HepG2 (cell line): Measurements from ENCODE around the gene DCLK1. TPM values are rescaled to one million over a fixed set of nuclear protein-coding genes. Genes with fewer than 3 reads are reported as not detected.

Experiments used
- ATAC-seq: fragments of 200-7000 bp; cut with Tn5 transposase; 3 replicates; pipeline ENCODE4 v1.9.1; 2020; ENCODE audit warnings: mild to moderate bottlenecking, moderate library complexity
- BruUV-seq: library from RNA; stranded (reverse); fragments of 400-500 nt; replicated peaks from 2 replicates; lab custom pipeline; 2021; lab: Mats Ljungman, UMichigan
- CTCF ChIA-PET: fragments of 300-600 bp; formaldehyde crosslinking; extraction: SDS; loops from one replicate; lab custom pipeline; 2021; ENCODE audit warnings: low total read pairs, inconsistent platforms, low intra/inter-chr PET ratio; lab: Yijun Ruan, JAX
- POLR2A ChIA-PET: fragments of 350-600 bp; sonication (Branson Sonifier 250); formaldehyde crosslinking; loops from one replicate; lab custom pipeline; 2020; ENCODE audit warnings: antibody characterized with exemption, inconsistent platforms; lab: Yijun Ruan, JAX
- DNase-seq: peaks from one replicate; pipeline ENCODE4 v3.0.0-alpha.2; 2015; ENCODE audit warnings: low spot score
- FAIRE-seq: peaks from 3 replicates; lab custom pipeline; 2011; peaks lifted over from hg19 to GRCh38; lab: Jason Lieb, UNC
- H2AFZ ChIP-seq: one replicate; pipeline ENCODE4 v1.6.1; 2011; ENCODE audit warnings: low read length, inconsistent platforms
- H3K27ac ChIP-seq: fragments of 300-600 bp; 3 replicates; pipeline ENCODE4 v1.8.0; 2011; ENCODE audit warnings: mixed run types, mild to moderate bottlenecking, mixed read lengths, low read length, inconsistent platforms; ENCODE audit not compliant: insufficient read depth; ENCODE audit errors: extremely low read length
- H3K27me3 ChIP-seq, 2 experiments: fragments of 200-600 bp in 1 of 2; 2 replicates in 1 of 2; 3 replicates in 1 of 2; pipeline versions ENCODE4 v1.6.0 to v1.8.0; 2011; ENCODE audit warnings: low read length in 2 of 2, mild to moderate bottlenecking in 2 of 2, moderate library complexity in 2 of 2, inconsistent platforms in 1 of 2; ENCODE audit not compliant: insufficient read depth in 2 of 2, control insufficient read depth in 1 of 2
- H3K36me3 ChIP-seq, 2 experiments: fragments of 200-600 bp in 1 of 2; replicated peaks in 1 of 2; 2 replicates in 1 of 2; 3 replicates in 1 of 2; pipeline versions ENCODE4 v1.5.1 to v1.8.0; 2011; ENCODE audit warnings: low read length in 2 of 2, inconsistent platforms in 1 of 2; ENCODE audit not compliant: insufficient read depth in 2 of 2, control insufficient read depth in 1 of 2
- H3K4me1 ChIP-seq: 2 replicates; pipeline ENCODE4 v1.5.1; 2012; ENCODE audit warnings: low read length, inconsistent platforms; ENCODE audit not compliant: insufficient read depth
- H3K4me2 ChIP-seq: 2 replicates; pipeline ENCODE4 v1.6.0; 2011; ENCODE audit warnings: low read depth, low read length, inconsistent platforms
- H3K4me3 ChIP-seq, 3 experiments: fragments of 200-600 bp in 1 of 3; sonication (generic), shearing (Covaris generic) in 1 of 3; replicated peaks in 1 of 3; 2 replicates each; pipeline ENCODE4 v1.5.1; 2011 to 2016; ENCODE audit warnings: low read length in 3 of 3, inconsistent platforms in 2 of 3, low read depth in 2 of 3, mild to moderate bottlenecking in 2 of 3, control low read depth in 1 of 3, mixed read lengths in 1 of 3; ENCODE audit not compliant: insufficient read depth in 1 of 3
- H3K79me2 ChIP-seq: one replicate; pipeline ENCODE4 v1.6.1; 2011; ENCODE audit warnings: low read length, inconsistent platforms; ENCODE audit not compliant: insufficient read depth
- H3K9ac ChIP-seq: 2 replicates; pipeline ENCODE4 v1.6.0; 2011; ENCODE audit warnings: mild to moderate bottlenecking, low read depth, low read length, inconsistent platforms; ENCODE audit not compliant: insufficient read depth
- H3K9me3 ChIP-seq: 2 replicates; pipeline ENCODE4 v1.5.1; 2012; ENCODE audit warnings: mild to moderate bottlenecking, low read length
- H4K20me1 ChIP-seq: 2 replicates; pipeline ENCODE4 v1.6.0; 2011; ENCODE audit warnings: inconsistent platforms, mild to moderate bottlenecking, low read length, moderate library complexity; ENCODE audit not compliant: insufficient read depth
- ETV5 ChIP-seq: IDR thresholded peaks from 2 replicates; pipeline ENCODE4 v1.6.1; 2018; ENCODE audit warnings: missing biosample characterization, missing genetic modification reagents, inconsistent platforms, borderline replicate concordance
- ETV6 ChIP-seq: sonication (generic); formaldehyde crosslinking; conservative IDR thresholded peaks from 2 replicates; pipeline ENCODE4 v1.4.0; 2020; ENCODE audit warnings: missing genetic modification reagents
- FIP1L1 ChIP-seq: fragments of 200-400 bp; formaldehyde crosslinking; IDR thresholded peaks from 2 replicates; pipeline ENCODE4 v1.6.1; 2018; ENCODE audit warnings: low read depth, mild to moderate bottlenecking, low read length, moderate library complexity, borderline replicate concordance; ENCODE audit not compliant: insufficient read depth
- FOSL1 ChIP-seq: sonication (generic); formaldehyde crosslinking; IDR thresholded peaks from 2 replicates; pipeline ENCODE4 v1.9.0; 2021; ENCODE audit warnings: missing genetic modification reagents, borderline replicate concordance
- GZF1 ChIP-seq: sonication (generic); formaldehyde crosslinking; IDR thresholded peaks from 2 replicates; pipeline ENCODE4 v1.5.1; 2020; ENCODE audit warnings: mild to moderate bottlenecking, missing genetic modification reagents
- MLX ChIP-seq: IDR thresholded peaks from 2 replicates; pipeline ENCODE4 v1.6.1; 2016
- MTF2 ChIP-seq: sonication (generic); formaldehyde crosslinking; IDR thresholded peaks from 2 replicates; pipeline ENCODE4 v1.5.0; 2020; ENCODE audit warnings: missing genetic modification reagents, borderline replicate concordance
- REL ChIP-seq: sonication (generic); formaldehyde crosslinking; conservative IDR thresholded peaks from 2 replicates; pipeline ENCODE4 v1.8.0; 2022; ENCODE audit warnings: mild to moderate bottlenecking, missing genetic modification reagents, moderate library complexity
- SAP130 ChIP-seq: IDR thresholded peaks from 2 replicates; pipeline ENCODE4 v1.6.1; 2016; ENCODE audit warnings: low read depth
- TAF15 ChIP-seq: fragments of 200-400 bp; formaldehyde crosslinking; IDR thresholded peaks from one replicate; pipeline ENCODE4 v1.6.1; 2018; ENCODE audit warnings: mild to moderate bottlenecking, low read depth, low read length; ENCODE audit not compliant: poor library complexity, severe bottlenecking
- TBX3 ChIP-seq: fragments of 450-650 bp; IDR thresholded peaks from 2 replicates; pipeline ENCODE4 v1.6.1; 2017; ENCODE audit warnings: antibody characterized with exemption, mild to moderate bottlenecking, inconsistent platforms, borderline replicate concordance
- TCF7L2 ChIP-seq: IDR thresholded peaks from 2 replicates; pipeline ENCODE4 v1.6.1; 2011; ENCODE audit warnings: mild to moderate bottlenecking, low read depth, low read length, moderate library complexity
- XBP1 ChIP-seq: sonication (generic); formaldehyde crosslinking; IDR thresholded peaks from 2 replicates; pipeline ENCODE4 v1.5.0; 2020; ENCODE audit warnings: missing genetic modification reagents
- ZMYM4 ChIP-seq: sonication (generic); formaldehyde crosslinking; IDR thresholded peaks from 2 replicates; pipeline ENCODE4 v1.8.1; 2023; ENCODE audit warnings: mild to moderate bottlenecking, missing genetic modification reagents
- ZNF138 ChIP-seq: sonication (generic); formaldehyde crosslinking; IDR thresholded peaks from 2 replicates; pipeline ENCODE4 v1.5.0; 2020; ENCODE audit warnings: mild to moderate bottlenecking, low read depth, missing genetic modification reagents
- ZZZ3 ChIP-seq: sonication (generic); formaldehyde crosslinking; IDR thresholded peaks from 2 replicates; pipeline ENCODE4 v1.4.0; 2020; ENCODE audit warnings: missing genetic modification reagents, mild to moderate bottlenecking, borderline replicate concordance
- WGBS: methylation state at CpG from one replicate; pipeline ENCODE4 v1.1.6; 2017; ENCODE audit warnings: low lambda C conversion rate; 5-methylcytosine and 5-hydroxymethylcytosine counted together
- in situ Hi-C: cut with HindIII; loops from 2 replicates; pipeline ENCODE4 v1.10.0; 2017; ENCODE audit warnings: low pct_unique_long_range_greater_than_20kb; ENCODE audit not compliant: extremely low pct_ligation_motif_present
- intact Hi-C: fragments of 100-400 bp; cut with micrococcal nuclease; formaldehyde crosslinking; loops from one replicate; pipeline ENCODE4 v1.10.0; 2022; ENCODE audit not compliant: unreplicated experiment
- polyA plus RNA-seq, 8 experiments: library from polyadenylated mRNA; depleted of rRNA in 3 of 8; stranded (reverse) in 7 of 8; unstranded in 1 of 8; fragments of >200 nt; fragmentation: Illumina TruSeq in 4 of 8; extraction: Trizol in 4 of 8; gene quantifications; 2 replicates each; pipeline versions ENCODE4 v1.2.1 to v1.2.3, GENCODE V29; 2011 to 2016; ENCODE audit warnings: low read depth in 4 of 8, missing spikeins in 1 of 8, mixed read lengths in 1 of 8; ENCODE audit not compliant: insufficient read depth in 1 of 8
- total RNA-seq, 5 experiments: library from RNA; depleted of rRNA; stranded (reverse); fragments of >200 nt; fragmentation: Illumina TruSeq; extraction: Trizol; gene quantifications; 2 replicates each; pipeline ENCODE4 v1.2.3, GENCODE V29; 2016; ENCODE audit warnings: low read depth in 1 of 5

Gene DCLK1
- total and polyA plus RNA-seq, 2 of the 13 experiments (the other 11 are each of a cell fraction or from before 2014, with no cell fraction given) = not detected

GRCh38 chr13:36098080-36098479 is 33.1 kb downstream of the DCLK1 start:
- Histone ChIP-seq H3K4me3 (no peak overlapping the region), H3K9ac (no peak overlapping the region), H3K9me3 (no peaks in the 10 kb centered on the region), H3K4me1 (no peaks in the 10 kb centered on the region), H3K4me2 (no peak overlapping the region), H3K79me2 (no peaks in the 10 kb centered on the region), H3K27ac (no peak overlapping the region), H4K20me1 (no peaks in the 10 kb centered on the region), H3K36me3 (no peaks in the 10 kb centered on the region), H2AFZ (no peak overlapping the region)
- DNase-seq (no peak), FAIRE-seq (no peak)
- intact Hi-C loops = no loop called here
- ChIA-PET POLR2A (no interaction called here), CTCF (no interaction called here)
- 14% methylated on average over 4 of the region's 4 CpGs for WGBS
- TF ChIP-seq FOSL1 (CRISPR knock-in tag) (no peak), GZF1 (CRISPR knock-in tag) (no peak), FIP1L1 (no peak), REL (CRISPR knock-in tag) (no peak), TAF15 (no peak), MTF2 (CRISPR knock-in tag) (no peak), ZZZ3 (no peak), ETV6 (CRISPR knock-in tag) (no peak), XBP1 (no peak), ZNF138 (CRISPR knock-in tag) (no peak), SAP130 (CRISPR knock-in tag) (no peak), MLX (no peak), TBX3 (no peak), ETV5 (CRISPR knock-in tag) (no peak), TCF7L2 (no peak), ZMYM4 (CRISPR knock-in tag) (no peak)
- TF ChIP-seq, all 625 proteins: peak for 0
- in situ Hi-C loops = no loop called here
- no peaks in the 10 kb centered on the region for H3K27me3 ChIP-seq
- no TSS peak for BruUV-seq
- no peak for ATAC-seq
